AG04450 (cell line): ENCODE measurements around the gene GJB3. TPM values are rescaled to one million over a fixed set of nuclear protein-coding genes. Genes with fewer than 3 reads are reported as not detected.
"Not testable (repeated sequence)": the region's sequence is repeated elsewhere in the genome, so short reads cannot be mapped to it uniquely, and the experiment has no call there.

Experiments used
- CTCF ChIA-PET: fragments of 300-600, 350-600 bp; formaldehyde crosslinking; extraction: SDS; loops from one replicate; lab custom pipeline; 2022; ENCODE audit warnings: antibody characterized with exemption, inconsistent platforms; lab: Charles Lee
- POLR2A ChIA-PET: fragments of 350-600 bp; formaldehyde crosslinking; extraction: SDS; loops from one replicate; lab custom pipeline; 2021; ENCODE audit warnings: antibody characterized with exemption, inconsistent platforms; lab: Yijun Ruan, JAX
- DNase-seq: peaks from one replicate; pipeline ENCODE4 v3.0.0-alpha.2; 2011; ENCODE audit warnings: low read depth, low spot score
- H3K27ac ChIP-seq: one replicate; pipeline ENCODE4 v1.5.1; 2012; ENCODE audit warnings: low read depth, low read length, control low read depth
- H3K27me3 ChIP-seq: one replicate; pipeline ENCODE4 v1.6.0; 2012; ENCODE audit warnings: low read length; ENCODE audit not compliant: control insufficient read depth, insufficient read depth
- H3K4me3 ChIP-seq: 2 replicates; pipeline ENCODE4 v1.5.1; 2011; ENCODE audit warnings: mild to moderate bottlenecking, low read depth, low read length, control low read depth
- H3K9me3 ChIP-seq: 2 replicates; pipeline ENCODE4 v1.5.1; 2012; ENCODE audit warnings: low read length; ENCODE audit not compliant: control insufficient read depth, insufficient read depth
- polyA plus RNA-seq: library from polyadenylated mRNA; depleted of rRNA; stranded (reverse); fragments of >200 nt; gene quantifications from 2 replicates; pipeline ENCODE4 v1.2.3, GENCODE V29; 2011
- TF ChIP-seq, protein P1 (sequence below): IDR thresholded peaks from 2 replicates; pipeline ENCODE4 v1.5.1; 2011; ENCODE audit warnings: low read depth, low read length, control low read depth, inconsistent platforms

The GJB3 gene
- polyA plus RNA-seq, 1 experiment, result not detected

DNA sequence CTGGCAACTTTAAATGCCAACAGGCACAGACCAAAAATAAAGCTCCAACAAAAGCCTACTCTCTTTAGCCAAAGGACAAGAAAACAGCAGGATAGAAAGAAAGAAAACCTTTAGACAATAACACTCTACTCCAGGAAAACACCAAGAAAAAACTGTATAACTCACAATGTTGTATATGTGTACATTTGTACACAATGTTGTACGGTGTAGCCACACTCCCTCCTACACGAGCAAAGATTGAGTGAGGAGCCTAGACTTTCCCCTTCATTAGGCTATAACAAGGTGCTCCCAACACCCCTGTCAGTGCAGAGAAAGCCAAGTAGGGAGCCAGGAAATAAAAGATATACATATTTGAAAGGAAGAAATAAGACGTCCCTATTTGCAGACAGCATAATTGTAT is 35.8 kb downstream of the GJB3 start:
- H3K27me3 ChIP-seq, result no peaks in the 10 kb centered on the region
- TF ChIP-seq, protein P1, sequence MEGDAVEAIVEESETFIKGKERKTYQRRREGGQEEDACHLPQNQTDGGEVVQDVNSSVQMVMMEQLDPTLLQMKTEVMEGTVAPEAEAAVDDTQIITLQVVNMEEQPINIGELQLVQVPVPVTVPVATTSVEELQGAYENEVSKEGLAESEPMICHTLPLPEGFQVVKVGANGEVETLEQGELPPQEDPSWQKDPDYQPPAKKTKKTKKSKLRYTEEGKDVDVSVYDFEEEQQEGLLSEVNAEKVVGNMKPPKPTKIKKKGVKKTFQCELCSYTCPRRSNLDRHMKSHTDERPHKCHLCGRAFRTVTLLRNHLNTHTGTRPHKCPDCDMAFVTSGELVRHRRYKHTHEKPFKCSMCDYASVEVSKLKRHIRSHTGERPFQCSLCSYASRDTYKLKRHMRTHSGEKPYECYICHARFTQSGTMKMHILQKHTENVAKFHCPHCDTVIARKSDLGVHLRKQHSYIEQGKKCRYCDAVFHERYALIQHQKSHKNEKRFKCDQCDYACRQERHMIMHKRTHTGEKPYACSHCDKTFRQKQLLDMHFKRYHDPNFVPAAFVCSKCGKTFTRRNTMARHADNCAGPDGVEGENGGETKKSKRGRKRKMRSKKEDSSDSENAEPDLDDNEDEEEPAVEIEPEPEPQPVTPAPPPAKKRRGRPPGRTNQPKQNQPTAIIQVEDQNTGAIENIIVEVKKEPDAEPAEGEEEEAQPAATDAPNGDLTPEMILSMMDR, result no peak
- ChIA-PET CTCF (interaction anchor here (1.8 to 4.1 kb wide), 2 partner anchors 30 to 36 kb away, joined by 4 to 13 read pairs; no protein-coding TSS in a partner anchor), POLR2A (no interaction called here)
- DNase-seq, result no peak
- H3K9me3 ChIP-seq, result no peaks in the 10 kb centered on the region
- H3K27ac ChIP-seq, result no peak overlapping the region
- H3K4me3 ChIP-seq, result no peak overlapping the region

GRCh38 chr1:34818862-34819261 is 37.8 kb downstream of the GJB3 start:
- DNase-seq, H3K27ac ChIP-seq, H3K9me3 ChIP-seq, H3K4me3 ChIP-seq, POLR2A ChIA-PET, H3K27me3 ChIP-seq, CTCF ChIA-PET: not testable (repeated sequence)

- H3K27ac ChIP-seq, result no peak overlapping the region
- no peak overlapping the region for H3K4me3 ChIP-seq
- ChIA-PET POLR2A (no interaction called here), CTCF (no interaction called here)
- TF ChIP-seq, protein P1, result no peak
- no peaks in the 10 kb centered on the region for H3K9me3 ChIP-seq
- DNase-seq, result no peak
- H3K27me3 ChIP-seq, result no peaks in the 10 kb centered on the region
Measured at GRCh38 chr1:34822202-34822601, 41.2 kb downstream of the GJB3 start.

- ChIA-PET CTCF (interaction anchor here (2.5 kb wide), 1 partner anchor 27 kb away, joined by 9 read pairs; no protein-coding TSS in a partner anchor), POLR2A (no interaction called here)
- TF ChIP-seq, protein P1, result no peak
- H3K27me3 ChIP-seq, result no peaks in the 10 kb centered on the region
- H3K4me3 ChIP-seq, result no peak overlapping the region
- H3K27ac ChIP-seq, result no peak overlapping the region
- no peak for DNase-seq
- no peaks in the 10 kb centered on the region for H3K9me3 ChIP-seq
Measured at GRCh38 chr1:34824817-34825454, 43.9 kb downstream of the GJB3 start.

- no peak for DNase-seq
- no peaks in the 10 kb centered on the region for H3K9me3 ChIP-seq
- TF ChIP-seq, protein P1, result no peak
- CTCF ChIA-PET, result interaction anchor here (2.5 kb wide), 1 partner anchor 27 kb away, joined by 9 read pairs; no protein-coding TSS in a partner anchor
- no peak overlapping the region for H3K27ac ChIP-seq
- H3K4me3 ChIP-seq, result no peak overlapping the region
- no peaks in the 10 kb centered on the region for H3K27me3 ChIP-seq
- POLR2A ChIA-PET, result no interaction called here
Measured at GRCh38 chr1:34825455-34826091, 44.6 kb downstream of the GJB3 start.
